Measurements from ENCODE around the gene SLC4A2. TPM values are rescaled to one million over a fixed set of nuclear protein-coding genes. Genes with fewer than 3 reads are reported as not detected.

SLC4A2 gene
- total RNA-seq, 2 experiments from 2014 or later: 64.2 to 86.0 TPM

DNA sequence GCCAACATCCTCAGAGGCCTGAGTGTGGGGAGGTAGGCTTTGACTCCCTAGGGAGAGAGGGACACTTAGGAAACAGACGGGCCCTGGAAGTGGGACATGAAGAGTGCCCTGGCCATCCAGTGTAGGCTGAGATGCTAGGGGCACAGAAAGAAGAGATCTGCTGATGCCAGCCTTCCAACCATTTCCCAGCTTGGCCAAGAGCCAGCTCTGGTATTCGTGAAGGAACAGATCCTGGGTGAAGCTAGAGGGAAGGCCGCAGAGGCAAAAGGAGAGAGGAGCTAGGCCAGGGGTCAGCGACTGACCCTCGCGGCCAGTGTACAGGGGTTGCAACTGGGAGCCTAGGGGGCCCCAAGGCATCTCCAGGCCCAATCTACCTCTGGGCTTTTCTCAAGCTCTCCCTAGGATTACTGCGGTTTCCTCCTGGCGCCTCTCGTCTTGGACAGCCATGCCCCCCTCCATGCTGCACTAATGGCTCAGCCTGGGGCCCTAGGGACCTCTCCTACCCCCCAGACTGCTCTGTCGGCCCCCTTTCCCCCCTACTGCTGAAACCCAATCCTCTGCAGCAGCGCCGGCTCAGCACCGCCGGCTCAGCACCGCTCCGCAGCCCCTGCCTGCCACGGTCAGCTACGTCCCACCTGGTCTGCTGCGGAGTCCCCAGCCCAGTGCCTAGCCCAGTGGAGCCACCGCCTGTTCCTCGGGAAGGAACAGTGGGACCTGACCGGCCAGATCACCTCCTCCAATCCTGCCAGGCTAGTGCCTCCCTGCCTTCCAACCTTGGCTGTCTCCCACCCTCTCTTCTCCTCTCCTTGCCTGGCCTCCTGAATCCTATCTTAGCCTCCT lies 11.2 kb upstream of the SLC4A2 start, which contains the start of gene ASIC3:
Gene ASIC3, plus strand, starts transcription at position 556 of the 840 bp plus-strand sequence. CDS start 355 bp downstream, outside the sequence.
- H3K79me2 ChIP-seq (ENCODE audit: insufficient read depth, low read depth, low read length): no peaks in the 10 kb centered on the region
- H2AFZ ChIP-seq (ENCODE audit: low read length): no peak within 1 kb of the TSS
- CTCF ChIA-PET (ENCODE audit: unreplicated experiment): no interaction called here
- no peaks in the 10 kb centered on the region for H3K9me2 ChIP-seq (ENCODE audit: insufficient read depth, low read length)
- no peaks in the 10 kb centered on the region for H3K36me3 ChIP-seq (ENCODE audit: insufficient read depth, low read length)
- POLR2A ChIA-PET: interaction anchor here (0.6 kb wide), 1 partner anchor 204 kb away, joined by 4 read pairs; no protein-coding TSS in a partner anchor
- no peak within 1 kb of the TSS for H3K4me3 ChIP-seq (ENCODE audit: low read depth, low read length, poor library complexity, severe bottlenecking)
- intact Hi-C loops (cut with micrococcal nuclease; ENCODE audit: unreplicated experiment): no loop called here
- no peaks in the 10 kb centered on the region for H4K20me1 ChIP-seq (ENCODE audit: insufficient read depth, low read length)
- BruUV-seq (replicated peaks): no TSS peak
- peaks cover 3% of the 10 kb centered on the region for H3K4me1 ChIP-seq (ENCODE audit: insufficient read depth, low read length, poor library complexity, severe bottlenecking)
- no peak within 1 kb of the TSS for H3K27ac ChIP-seq (ENCODE audit: low read depth, low read length, poor library complexity, severe bottlenecking)
- no peak for DNase-seq (ENCODE audit: low spot score)
- no peak within 1 kb of the TSS for H3K4me2 ChIP-seq (ENCODE audit: low read length)
- TF ChIP-seq, protein P1, sequence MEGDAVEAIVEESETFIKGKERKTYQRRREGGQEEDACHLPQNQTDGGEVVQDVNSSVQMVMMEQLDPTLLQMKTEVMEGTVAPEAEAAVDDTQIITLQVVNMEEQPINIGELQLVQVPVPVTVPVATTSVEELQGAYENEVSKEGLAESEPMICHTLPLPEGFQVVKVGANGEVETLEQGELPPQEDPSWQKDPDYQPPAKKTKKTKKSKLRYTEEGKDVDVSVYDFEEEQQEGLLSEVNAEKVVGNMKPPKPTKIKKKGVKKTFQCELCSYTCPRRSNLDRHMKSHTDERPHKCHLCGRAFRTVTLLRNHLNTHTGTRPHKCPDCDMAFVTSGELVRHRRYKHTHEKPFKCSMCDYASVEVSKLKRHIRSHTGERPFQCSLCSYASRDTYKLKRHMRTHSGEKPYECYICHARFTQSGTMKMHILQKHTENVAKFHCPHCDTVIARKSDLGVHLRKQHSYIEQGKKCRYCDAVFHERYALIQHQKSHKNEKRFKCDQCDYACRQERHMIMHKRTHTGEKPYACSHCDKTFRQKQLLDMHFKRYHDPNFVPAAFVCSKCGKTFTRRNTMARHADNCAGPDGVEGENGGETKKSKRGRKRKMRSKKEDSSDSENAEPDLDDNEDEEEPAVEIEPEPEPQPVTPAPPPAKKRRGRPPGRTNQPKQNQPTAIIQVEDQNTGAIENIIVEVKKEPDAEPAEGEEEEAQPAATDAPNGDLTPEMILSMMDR (conservative IDR thresholded peaks at IDR 0.05; ENCODE audit: low read length): no peak
- TF ChIP-seq EZH2phosphoT487 (IDR thresholded peaks at IDR 0.05; ENCODE audit: borderline replicate concordance, low read depth, low read length): no peak
- H3K9me3 ChIP-seq (ENCODE audit: low read length): no peaks in the 10 kb centered on the region

DNA sequence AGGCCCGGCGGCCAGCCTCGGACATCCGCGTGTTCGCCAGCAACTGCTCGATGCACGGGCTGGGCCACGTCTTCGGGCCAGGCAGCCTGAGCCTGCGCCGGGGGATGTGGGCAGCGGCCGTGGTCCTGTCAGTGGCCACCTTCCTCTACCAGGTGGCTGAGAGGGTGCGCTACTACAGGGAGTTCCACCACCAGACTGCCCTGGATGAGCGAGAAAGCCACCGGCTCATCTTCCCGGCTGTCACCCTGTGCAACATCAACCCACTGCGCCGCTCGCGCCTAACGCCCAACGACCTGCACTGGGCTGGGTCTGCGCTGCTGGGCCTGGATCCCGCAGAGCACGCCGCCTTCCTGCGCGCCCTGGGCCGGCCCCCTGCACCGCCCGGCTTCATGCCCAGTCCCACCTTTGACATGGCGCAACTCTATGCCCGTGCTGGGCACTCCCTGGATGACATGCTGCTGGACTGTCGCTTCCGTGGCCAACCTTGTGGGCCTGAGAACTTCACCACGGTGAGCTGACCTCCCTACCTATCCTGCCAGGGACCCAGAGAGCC lies 10.4 kb upstream of the SLC4A2 start:
- no peak for DNase-seq (ENCODE audit: low spot score)
- BruUV-seq (replicated peaks): no TSS peak
- Histone ChIP-seq H3K4me2 (ENCODE audit: low read length) (no peak overlapping the region), H3K4me1 (ENCODE audit: insufficient read depth, low read length, poor library complexity, severe bottlenecking) (peaks cover 7% of the 10 kb centered on the region), H2AFZ (ENCODE audit: low read length) (no peak overlapping the region), H3K9me2 (ENCODE audit: insufficient read depth, low read length) (no peaks in the 10 kb centered on the region), H4K20me1 (ENCODE audit: insufficient read depth, low read length) (no peaks in the 10 kb centered on the region), H3K79me2 (ENCODE audit: insufficient read depth, low read depth, low read length) (no peaks in the 10 kb centered on the region), H3K27ac (ENCODE audit: low read depth, low read length, poor library complexity, severe bottlenecking) (no peak overlapping the region), H3K36me3 (ENCODE audit: insufficient read depth, low read length) (no peaks in the 10 kb centered on the region), H3K4me3 (ENCODE audit: low read depth, low read length, poor library complexity, severe bottlenecking) (no peak overlapping the region), H3K9me3 (ENCODE audit: low read length) (no peaks in the 10 kb centered on the region)
- POLR2A ChIA-PET: no interaction called here
- CTCF ChIA-PET (ENCODE audit: unreplicated experiment): no interaction called here
- TF ChIP-seq, protein P1 (conservative IDR thresholded peaks at IDR 0.05; ENCODE audit: low read length): no peak
- no peak for TF ChIP-seq EZH2phosphoT487 (IDR thresholded peaks at IDR 0.05; ENCODE audit: borderline replicate concordance, low read depth, low read length)
- intact Hi-C loops (cut with micrococcal nuclease; ENCODE audit: unreplicated experiment): no loop called here

DNA sequence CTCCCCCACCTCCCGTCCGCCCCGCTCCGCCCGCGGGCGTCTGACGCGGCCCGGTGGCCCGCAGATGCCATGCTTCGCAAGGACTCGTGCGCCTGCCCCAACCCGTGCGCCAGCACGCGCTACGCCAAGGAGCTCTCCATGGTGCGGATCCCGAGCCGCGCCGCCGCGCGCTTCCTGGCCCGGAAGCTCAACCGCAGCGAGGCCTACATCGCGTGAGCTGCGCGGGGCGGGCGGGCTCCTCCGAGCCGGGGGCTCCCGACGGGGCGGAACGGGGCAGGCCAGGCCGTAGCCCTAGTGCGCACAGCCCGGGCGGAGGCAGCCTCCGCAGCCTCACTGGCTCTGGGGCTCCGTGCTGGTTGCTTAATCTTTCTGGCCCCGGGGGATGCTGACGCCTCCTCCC lies 8.3 kb upstream of the SLC4A2 start:
- ChIA-PET POLR2A (no interaction called here), CTCF (ENCODE audit: unreplicated experiment) (no interaction called here)
- no peak for DNase-seq (ENCODE audit: low spot score)
- Histone ChIP-seq H2AFZ (ENCODE audit: low read length) (no peak overlapping the region), H3K27ac (ENCODE audit: low read depth, low read length, poor library complexity, severe bottlenecking) (no peak overlapping the region), H4K20me1 (ENCODE audit: insufficient read depth, low read length) (no peaks in the 10 kb centered on the region), H3K4me3 (ENCODE audit: low read depth, low read length, poor library complexity, severe bottlenecking) (no peak overlapping the region), H3K79me2 (ENCODE audit: insufficient read depth, low read depth, low read length) (no peaks in the 10 kb centered on the region), H3K9me3 (ENCODE audit: low read length) (no peaks in the 10 kb centered on the region), H3K4me2 (ENCODE audit: low read length) (no peak overlapping the region), H3K9me2 (ENCODE audit: insufficient read depth, low read length) (no peaks in the 10 kb centered on the region), H3K4me1 (ENCODE audit: insufficient read depth, low read length, poor library complexity, severe bottlenecking) (peaks cover 7% of the 10 kb centered on the region), H3K36me3 (ENCODE audit: insufficient read depth, low read length) (no peaks in the 10 kb centered on the region)
- BruUV-seq (replicated peaks): no TSS peak
- intact Hi-C loops (cut with micrococcal nuclease; ENCODE audit: unreplicated experiment): no loop called here
- TF ChIP-seq EZH2phosphoT487 (IDR thresholded peaks at IDR 0.05; ENCODE audit: borderline replicate concordance, low read depth, low read length): no peak
- TF ChIP-seq, protein P1 (conservative IDR thresholded peaks at IDR 0.05; ENCODE audit: low read length): no peak

All from OCI-LY7 (cell line).